ENCODE results near the gene LRMDA.

LRMDA gene

GRCh38 chr10:76252733-76253132 is 821.3 kb downstream of the LRMDA start:
- DNase-seq (ENCODE audit: low read depth): no peak
- H3K4me3 ChIP-seq (ENCODE audit: low read depth, low read length): no peak overlapping the region
- no peak for TF ChIP-seq CTCF (IDR thresholded peaks at IDR 0.05; ENCODE audit: control insufficient read depth, extremely low read depth, insufficient read depth)

GRCh38 chr10:76255241-76255640 is 823.8 kb downstream of the LRMDA start:
- no peak overlapping the region for H3K4me3 ChIP-seq (ENCODE audit: low read depth, low read length)
- no peak for DNase-seq (ENCODE audit: low read depth)
- no peak for TF ChIP-seq CTCF (IDR thresholded peaks at IDR 0.05; ENCODE audit: control insufficient read depth, extremely low read depth, insufficient read depth)

- H3K4me3 ChIP-seq (ENCODE audit: low read depth, low read length): no peak overlapping the region
- no peak for DNase-seq (ENCODE audit: low read depth)
- TF ChIP-seq CTCF (IDR thresholded peaks at IDR 0.05; ENCODE audit: control insufficient read depth, extremely low read depth, insufficient read depth): no peak
Observed at GRCh38 chr10:76257816-76258215, 826.4 kb downstream of the LRMDA start.

GRCh38 chr10:76265441-76266113 is 834.2 kb downstream of the LRMDA start:
- H3K4me3 ChIP-seq (ENCODE audit: low read depth, low read length): no peak overlapping the region
- TF ChIP-seq CTCF (IDR thresholded peaks at IDR 0.05; ENCODE audit: control insufficient read depth, extremely low read depth, insufficient read depth): no peak
- no peak for DNase-seq (ENCODE audit: low read depth)

- DNase-seq (ENCODE audit: low read depth): no peak
- H3K4me3 ChIP-seq (ENCODE audit: low read depth, low read length): no peak overlapping the region
- TF ChIP-seq CTCF (IDR thresholded peaks at IDR 0.05; ENCODE audit: control insufficient read depth, extremely low read depth, insufficient read depth): no peak
Observed at GRCh38 chr10:76268530-76268929, 837.1 kb downstream of the LRMDA start.

GRCh38 chr10:76268954-76269353 is 837.5 kb downstream of the LRMDA start:
- no peak overlapping the region for H3K4me3 ChIP-seq (ENCODE audit: low read depth, low read length)
- no peak for DNase-seq (ENCODE audit: low read depth)
- TF ChIP-seq CTCF (IDR thresholded peaks at IDR 0.05; ENCODE audit: control insufficient read depth, extremely low read depth, insufficient read depth): no peak

GRCh38 chr10:76270464-76270863 is 839.0 kb downstream of the LRMDA start:
- DNase-seq (ENCODE audit: low read depth): no peak

More at GRCh38 chr10:76270464-76270863, 839.0 kb downstream of the LRMDA start:
- no peak for TF ChIP-seq CTCF (IDR thresholded peaks at IDR 0.05; ENCODE audit: control insufficient read depth, extremely low read depth, insufficient read depth)
- no peak overlapping the region for H3K4me3 ChIP-seq (ENCODE audit: low read depth, low read length)

All from LNCaP clone FGC (cell line).